Panc1 (cell line): Measurements from ENCODE around the gene EHD2. TPM values are rescaled to one million over a fixed set of nuclear protein-coding genes. Genes with fewer than 3 reads are reported as not detected.

Experiments used
- ATAC-seq: fragments of 200-7000 bp; cut with Tn5 transposase; 2 replicates; pipeline ENCODE4 v1.9.1; 2020; ENCODE audit warnings: mild to moderate bottlenecking, moderate library complexity
- BruUV-seq: library from RNA; stranded (reverse); fragments of 400-500 nt; replicated peaks from 2 replicates; lab custom pipeline; 2021; lab: Mats Ljungman, UMichigan
- CTCF ChIA-PET: fragments of 300-600 bp; sonication (Branson Sonifier 250); formaldehyde crosslinking; loops from one replicate; lab custom pipeline; 2022; ENCODE audit warnings: antibody characterized with exemption; lab: Charles Lee
- POLR2A ChIA-PET: fragments of 300-600 bp; sonication (Branson Sonifier 250); formaldehyde crosslinking; loops from one replicate; lab custom pipeline; 2022; ENCODE audit warnings: antibody characterized with exemption; lab: Charles Lee
- DNase-seq: peaks from one replicate; pipeline ENCODE4 v3.0.0-alpha.2; 2010; ENCODE audit warnings: low read depth, low spot score
- H3K27ac ChIP-seq: 2 replicates; pipeline ENCODE4 v1.5.1; 2011; ENCODE audit warnings: mild to moderate bottlenecking, low read length, inconsistent platforms
- H3K27me3 ChIP-seq: fragments of 200-500 bp; sonication (Bioruptor generic); 2 replicates; pipeline ENCODE4 v1.6.0; 2014; ENCODE audit warnings: low read length, inconsistent platforms; ENCODE audit not compliant: control insufficient read depth, insufficient read depth
- H3K36me3 ChIP-seq: fragments of 200-500 bp; sonication (Bioruptor generic); 2 replicates; pipeline ENCODE4 v1.5.1; 2014; ENCODE audit warnings: inconsistent platforms, mild to moderate bottlenecking, low read length, moderate library complexity; ENCODE audit not compliant: control insufficient read depth, insufficient read depth
- H3K4me1 ChIP-seq: 2 replicates; pipeline ENCODE4 v1.5.1; 2011; ENCODE audit warnings: inconsistent platforms, mild to moderate bottlenecking, low read length, moderate library complexity; ENCODE audit not compliant: control insufficient read depth, insufficient read depth
- H3K4me3 ChIP-seq, 2 experiments: 2 replicates each; pipeline ENCODE4 v1.5.1; 2011 to 2012; ENCODE audit warnings: low read depth in 2 of 2, low read length in 2 of 2, mild to moderate bottlenecking in 2 of 2, inconsistent platforms in 1 of 2, moderate library complexity in 1 of 2
- H3K9me3 ChIP-seq: fragments of 200-500 bp; sonication (Bioruptor generic); 2 replicates; pipeline ENCODE4 v1.5.1; 2014; ENCODE audit warnings: low read depth, mild to moderate bottlenecking, inconsistent platforms, low read length, moderate library complexity; ENCODE audit not compliant: control insufficient read depth, insufficient read depth
- POLR2AphosphoS5 ChIP-seq: IDR thresholded peaks from 2 replicates; pipeline ENCODE4 v1.6.1; 2012; ENCODE audit warnings: mild to moderate bottlenecking, low read depth, low read length, moderate library complexity
- REST ChIP-seq, 2 experiments: IDR thresholded peaks; 2 replicates each; pipeline ENCODE4 v1.6.1; 2011 to 2012; ENCODE audit warnings: low read depth in 2 of 2, control low read depth in 1 of 2, low read length in 1 of 2, mild to moderate bottlenecking in 1 of 2, moderate library complexity in 1 of 2; ENCODE audit not compliant: insufficient read depth in 1 of 2
- SIN3A ChIP-seq: IDR thresholded peaks from 2 replicates; pipeline ENCODE4 v1.6.1; 2012; ENCODE audit warnings: low read depth, mild to moderate bottlenecking, low read length, moderate library complexity, borderline replicate concordance; ENCODE audit not compliant: insufficient read depth
- TCF7L2 ChIP-seq: IDR thresholded peaks from 2 replicates; pipeline ENCODE4 v1.6.1; 2011; ENCODE audit warnings: mild to moderate bottlenecking, low read depth, low read length, inconsistent platforms
- in situ Hi-C: cut with HindIII; loops from 2 replicates; pipeline ENCODE4 v1.10.0; 2016; ENCODE audit warnings: low sequenced_read_pairs, low pct_unique_long_range_greater_than_20kb
- intact Hi-C: fragments of 100-400 bp; cut with micrococcal nuclease; formaldehyde crosslinking; loops from one replicate; pipeline ENCODE4 v1.10.0; 2022; ENCODE audit not compliant: unreplicated experiment
- total RNA-seq: library from RNA; stranded (reverse); gene quantifications from one replicate; pipeline ENCODE4 v1.2.1, GENCODE V29; 2021; ENCODE audit not compliant: unreplicated experiment
- TF ChIP-seq, protein P1 (sequence below): fragments of 450-650 bp; IDR thresholded peaks from 2 replicates; pipeline ENCODE4 v1.5.1; 2017; ENCODE audit warnings: mild to moderate bottlenecking

The EHD2 gene
- total RNA-seq, 1 experiment from 2014 or later: 41.8 TPM

DNA sequence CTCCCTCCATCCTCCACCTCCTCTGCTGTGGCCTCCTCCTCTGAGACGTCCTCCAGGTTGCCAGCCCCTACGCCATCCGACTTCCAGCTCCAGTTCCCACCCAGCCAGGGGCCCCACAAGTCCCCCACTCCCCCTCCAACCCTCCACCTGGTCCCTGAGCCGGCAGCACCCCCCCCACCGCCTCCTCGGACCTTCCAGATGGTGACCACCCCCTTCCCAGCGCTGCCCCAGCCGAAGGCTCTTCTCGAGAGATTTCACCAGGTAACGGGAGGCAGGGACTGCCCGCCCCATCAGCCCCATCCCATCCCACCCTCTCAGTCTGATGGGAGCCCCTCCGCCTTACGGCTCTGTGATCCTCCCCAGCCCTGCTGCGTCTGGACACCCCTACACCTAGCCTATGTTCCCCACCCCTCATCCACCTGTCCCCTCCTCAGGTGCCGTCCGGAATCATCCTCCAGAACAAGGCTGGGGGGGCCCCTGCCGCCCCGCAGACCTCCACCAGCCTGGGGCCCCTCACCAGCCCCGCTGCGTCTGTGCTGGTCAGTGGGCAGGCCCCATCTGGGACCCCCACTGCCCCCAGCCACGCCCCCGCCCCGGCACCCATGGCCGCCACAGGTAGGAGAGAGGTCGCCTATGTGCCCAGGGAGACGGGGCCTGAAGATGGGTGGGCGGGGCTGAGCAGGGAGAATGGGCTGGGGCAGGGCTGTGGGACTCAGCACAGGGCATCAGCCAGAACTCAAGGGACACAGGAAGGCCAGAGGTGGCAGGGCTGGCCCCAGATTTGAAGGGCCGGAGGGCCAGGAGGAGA, 18.6 kb upstream of the EHD2 start:
- no peaks in the 10 kb centered on the region for H3K9me3 ChIP-seq
- no peaks in the 10 kb centered on the region for H3K4me1 ChIP-seq
- ChIA-PET POLR2A (no interaction called here), CTCF (interaction anchor here (0.6 kb wide), 1 partner anchor 246 kb away, joined by 4 read pairs; no protein-coding TSS in a partner anchor)
- no peak overlapping the region for H3K4me3 ChIP-seq
- BruUV-seq: no TSS peak
- TF ChIP-seq SIN3A (no peak), POLR2AphosphoS5 (no peak), REST (IDR thresholded peaks at IDR 0.05; ENCODE audit: insufficient read depth in 1 of 2, low read depth in 2 of 2, low read length in 1 of 2) (no peak), TCF7L2 (no peak)
- TF ChIP-seq, protein P1, sequence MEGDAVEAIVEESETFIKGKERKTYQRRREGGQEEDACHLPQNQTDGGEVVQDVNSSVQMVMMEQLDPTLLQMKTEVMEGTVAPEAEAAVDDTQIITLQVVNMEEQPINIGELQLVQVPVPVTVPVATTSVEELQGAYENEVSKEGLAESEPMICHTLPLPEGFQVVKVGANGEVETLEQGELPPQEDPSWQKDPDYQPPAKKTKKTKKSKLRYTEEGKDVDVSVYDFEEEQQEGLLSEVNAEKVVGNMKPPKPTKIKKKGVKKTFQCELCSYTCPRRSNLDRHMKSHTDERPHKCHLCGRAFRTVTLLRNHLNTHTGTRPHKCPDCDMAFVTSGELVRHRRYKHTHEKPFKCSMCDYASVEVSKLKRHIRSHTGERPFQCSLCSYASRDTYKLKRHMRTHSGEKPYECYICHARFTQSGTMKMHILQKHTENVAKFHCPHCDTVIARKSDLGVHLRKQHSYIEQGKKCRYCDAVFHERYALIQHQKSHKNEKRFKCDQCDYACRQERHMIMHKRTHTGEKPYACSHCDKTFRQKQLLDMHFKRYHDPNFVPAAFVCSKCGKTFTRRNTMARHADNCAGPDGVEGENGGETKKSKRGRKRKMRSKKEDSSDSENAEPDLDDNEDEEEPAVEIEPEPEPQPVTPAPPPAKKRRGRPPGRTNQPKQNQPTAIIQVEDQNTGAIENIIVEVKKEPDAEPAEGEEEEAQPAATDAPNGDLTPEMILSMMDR: no peak
- no peak overlapping the region for H3K27ac ChIP-seq
- no peak for DNase-seq
- intact Hi-C loops (no loop called here), in situ Hi-C loops (no loop called here)
- ATAC-seq: no peak
- no peaks in the 10 kb centered on the region for H3K36me3 ChIP-seq
- H3K27me3 ChIP-seq: no peaks in the 10 kb centered on the region

- H3K27me3 ChIP-seq: no peaks in the 10 kb centered on the region
- ChIA-PET CTCF (interaction anchor here (0.6 kb wide), 2 partner anchors 137 to 173 kb away, joined by 3 read pairs; no protein-coding TSS in a partner anchor), POLR2A (interaction anchor here (0.6 kb wide), 1 partner anchor 104 kb away, joined by 3 read pairs; no protein-coding TSS in a partner anchor)
- no peaks in the 10 kb centered on the region for H3K36me3 ChIP-seq
- intact Hi-C loops (no loop called here), in situ Hi-C loops (no loop called here)
- DNase-seq (no peak), ATAC-seq (no peak)
- no TSS peak for BruUV-seq
- no peak overlapping the region for H3K27ac ChIP-seq
- TF ChIP-seq POLR2AphosphoS5: no peak
- no peak for TF ChIP-seq REST (IDR thresholded peaks at IDR 0.05; ENCODE audit: insufficient read depth in 1 of 2, low read depth in 2 of 2, low read length in 1 of 2)
- no peak for TF ChIP-seq SIN3A
- TF ChIP-seq TCF7L2: no peak
- TF ChIP-seq, protein P1: no peak
- H3K9me3 ChIP-seq: no peaks in the 10 kb centered on the region
- no peaks in the 10 kb centered on the region for H3K4me1 ChIP-seq
- no peak overlapping the region for H3K4me3 ChIP-seq
Observed at GRCh38 chr19:47695533-47696262, 17.5 kb upstream of the EHD2 start.
